ENCODE results near the gene KRTAP3-1.

- TF ChIP-seq, protein P1, sequence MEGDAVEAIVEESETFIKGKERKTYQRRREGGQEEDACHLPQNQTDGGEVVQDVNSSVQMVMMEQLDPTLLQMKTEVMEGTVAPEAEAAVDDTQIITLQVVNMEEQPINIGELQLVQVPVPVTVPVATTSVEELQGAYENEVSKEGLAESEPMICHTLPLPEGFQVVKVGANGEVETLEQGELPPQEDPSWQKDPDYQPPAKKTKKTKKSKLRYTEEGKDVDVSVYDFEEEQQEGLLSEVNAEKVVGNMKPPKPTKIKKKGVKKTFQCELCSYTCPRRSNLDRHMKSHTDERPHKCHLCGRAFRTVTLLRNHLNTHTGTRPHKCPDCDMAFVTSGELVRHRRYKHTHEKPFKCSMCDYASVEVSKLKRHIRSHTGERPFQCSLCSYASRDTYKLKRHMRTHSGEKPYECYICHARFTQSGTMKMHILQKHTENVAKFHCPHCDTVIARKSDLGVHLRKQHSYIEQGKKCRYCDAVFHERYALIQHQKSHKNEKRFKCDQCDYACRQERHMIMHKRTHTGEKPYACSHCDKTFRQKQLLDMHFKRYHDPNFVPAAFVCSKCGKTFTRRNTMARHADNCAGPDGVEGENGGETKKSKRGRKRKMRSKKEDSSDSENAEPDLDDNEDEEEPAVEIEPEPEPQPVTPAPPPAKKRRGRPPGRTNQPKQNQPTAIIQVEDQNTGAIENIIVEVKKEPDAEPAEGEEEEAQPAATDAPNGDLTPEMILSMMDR (IDR thresholded peaks at IDR 0.05) = no peak
- TF ChIP-seq POLR2A (IDR thresholded peaks at IDR 0.05) = no peak
Measured at GRCh38 chr17:40984226-40984625, 24.7 kb downstream of the KRTAP3-1 start, which contains the start of gene KRT40.
